Measurements from ENCODE around the gene ARRDC3.
"Not testable (repeated sequence)": the region's sequence is repeated elsewhere in the genome, so short reads cannot be mapped to it uniquely, and the experiment has no call there.

Gene ARRDC3

DNA sequence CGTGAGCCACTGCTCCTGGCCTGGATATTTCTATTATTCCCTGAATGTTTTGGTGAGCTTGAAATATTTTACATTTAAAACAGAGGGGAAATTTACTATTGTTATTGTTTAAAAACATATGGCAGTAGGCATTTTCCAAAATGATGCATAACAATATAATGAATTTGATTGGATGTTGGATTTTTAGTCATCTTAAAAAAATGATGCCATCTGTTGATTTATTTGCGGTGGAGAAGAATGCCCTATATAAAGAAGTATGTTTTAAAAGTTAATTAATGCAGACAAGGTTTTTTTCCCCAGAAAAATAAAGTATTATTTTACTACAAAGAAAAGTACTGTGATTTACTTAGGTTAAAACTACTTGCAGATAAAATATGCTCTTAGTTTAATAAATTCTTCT is 33.4 kb upstream of the ARRDC3 start:
- no peak overlapping the region for H3K4me3 ChIP-seq (ENCODE audit: insufficient read depth, low read depth, low read length, poor library complexity, severe bottlenecking)
- H3K27me3 ChIP-seq (replicated peaks; ENCODE audit: control insufficient read depth, insufficient read depth, low read length, poor library complexity, severe bottlenecking), result no peaks in the 10 kb centered on the region
- H3K9me3 ChIP-seq (ENCODE audit: control insufficient read depth, low read length), result no peaks in the 10 kb centered on the region
- H3K36me3 ChIP-seq (ENCODE audit: control insufficient read depth, insufficient read depth, low read length), result no peaks in the 10 kb centered on the region
- no peak for DNase-seq
- H3K27ac ChIP-seq (ENCODE audit: insufficient read depth, low read length, poor library complexity, severe bottlenecking), result no peak overlapping the region
- H3K4me1 ChIP-seq (ENCODE audit: control insufficient read depth, insufficient read depth, low read length, poor library complexity, severe bottlenecking), result no peaks in the 10 kb centered on the region

DNA sequence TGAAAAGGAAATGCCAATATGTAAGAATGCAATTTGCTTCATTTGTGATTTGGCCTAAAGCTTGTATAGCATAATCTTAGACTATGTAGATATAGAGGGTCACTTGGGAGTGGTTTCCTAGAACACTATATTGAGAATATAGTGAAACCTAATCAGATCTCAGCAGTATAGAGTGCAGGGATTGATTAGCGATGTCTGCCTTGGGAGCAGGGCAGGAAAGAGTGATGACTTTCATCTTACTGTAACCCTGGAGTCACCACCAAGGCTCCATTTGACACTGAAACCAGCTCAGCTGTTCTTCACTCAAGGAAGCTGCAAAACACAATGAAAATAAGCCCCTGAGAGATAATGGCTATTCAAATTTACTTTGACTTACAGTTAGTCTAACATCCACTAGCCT is 26.2 kb upstream of the ARRDC3 start:
- H3K27me3 ChIP-seq (replicated peaks; ENCODE audit: control insufficient read depth, insufficient read depth, low read length, poor library complexity, severe bottlenecking), result no peaks in the 10 kb centered on the region
- no peaks in the 10 kb centered on the region for H3K4me1 ChIP-seq (ENCODE audit: control insufficient read depth, insufficient read depth, low read length, poor library complexity, severe bottlenecking)
- no peaks in the 10 kb centered on the region for H3K36me3 ChIP-seq (ENCODE audit: control insufficient read depth, insufficient read depth, low read length)
- DNase-seq, result no peak
- H3K4me3 ChIP-seq (ENCODE audit: insufficient read depth, low read depth, low read length, poor library complexity, severe bottlenecking), result no peak overlapping the region
- no peak overlapping the region for H3K27ac ChIP-seq (ENCODE audit: insufficient read depth, low read length, poor library complexity, severe bottlenecking)
- no peaks in the 10 kb centered on the region for H3K9me3 ChIP-seq (ENCODE audit: control insufficient read depth, low read length)

- DNase-seq, result no peak
- Histone ChIP-seq H3K9me3 (ENCODE audit: control insufficient read depth, low read length) (no peaks in the 10 kb centered on the region), H3K27me3 (replicated peaks; ENCODE audit: control insufficient read depth, insufficient read depth, low read length, poor library complexity, severe bottlenecking) (no peaks in the 10 kb centered on the region), H3K4me3 (ENCODE audit: insufficient read depth, low read depth, low read length, poor library complexity, severe bottlenecking) (no peak overlapping the region), H3K4me1 (ENCODE audit: control insufficient read depth, insufficient read depth, low read length, poor library complexity, severe bottlenecking) (no peaks in the 10 kb centered on the region), H3K27ac (ENCODE audit: insufficient read depth, low read length, poor library complexity, severe bottlenecking) (no peak overlapping the region), H3K36me3 (ENCODE audit: control insufficient read depth, insufficient read depth, low read length) (no peaks in the 10 kb centered on the region)
Measured at GRCh38 chr5:91408710-91409109, 25.6 kb upstream of the ARRDC3 start.

GRCh38 chr5:91407204-91407603 is 24.1 kb upstream of the ARRDC3 start:
- no peaks in the 10 kb centered on the region for H3K4me1 ChIP-seq (ENCODE audit: control insufficient read depth, insufficient read depth, low read length, poor library complexity, severe bottlenecking)
- H3K9me3 ChIP-seq (ENCODE audit: control insufficient read depth, low read length), result no peaks in the 10 kb centered on the region
- H3K36me3 ChIP-seq (ENCODE audit: control insufficient read depth, insufficient read depth, low read length), result no peaks in the 10 kb centered on the region
- DNase-seq, result no peak
- H3K27me3 ChIP-seq (replicated peaks; ENCODE audit: control insufficient read depth, insufficient read depth, low read length, poor library complexity, severe bottlenecking), result no peaks in the 10 kb centered on the region
- no peak overlapping the region for H3K27ac ChIP-seq (ENCODE audit: insufficient read depth, low read length, poor library complexity, severe bottlenecking)
- H3K4me3 ChIP-seq (ENCODE audit: insufficient read depth, low read depth, low read length, poor library complexity, severe bottlenecking), result no peak overlapping the region

- Histone ChIP-seq H3K36me3 (ENCODE audit: control insufficient read depth, insufficient read depth, low read length) (no peaks in the 10 kb centered on the region), H3K27ac (ENCODE audit: insufficient read depth, low read length, poor library complexity, severe bottlenecking) (no peak overlapping the region), H3K4me3 (ENCODE audit: insufficient read depth, low read depth, low read length, poor library complexity, severe bottlenecking) (no peak overlapping the region), H3K27me3 (replicated peaks; ENCODE audit: control insufficient read depth, insufficient read depth, low read length, poor library complexity, severe bottlenecking) (no peaks in the 10 kb centered on the region), H3K4me1 (ENCODE audit: control insufficient read depth, insufficient read depth, low read length, poor library complexity, severe bottlenecking) (no peaks in the 10 kb centered on the region), H3K9me3 (ENCODE audit: control insufficient read depth, low read length) (no peaks in the 10 kb centered on the region)
- no peak for DNase-seq
Measured at GRCh38 chr5:91403438-91403837, 20.3 kb upstream of the ARRDC3 start.

DNA sequence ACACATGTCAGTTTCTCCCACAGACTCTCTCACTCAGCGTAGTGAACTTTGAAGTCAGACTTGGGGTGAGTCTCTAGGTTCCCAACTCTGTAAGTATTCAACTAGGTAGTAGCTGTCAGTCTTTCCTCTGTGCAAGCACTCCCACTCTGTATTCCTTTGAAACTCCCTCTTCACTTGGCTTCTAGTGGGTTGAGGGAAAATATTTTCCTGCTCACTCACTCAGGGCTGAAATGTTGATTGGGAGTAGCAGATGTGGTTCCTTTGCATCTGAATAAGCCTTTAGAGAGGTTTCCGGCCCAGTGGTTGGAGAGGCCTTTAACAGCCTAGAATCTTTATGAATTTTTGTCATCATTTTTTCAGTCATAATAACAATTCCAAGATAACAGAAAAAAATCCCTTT is 18.1 kb upstream of the ARRDC3 start:
- Histone ChIP-seq H3K4me3 (ENCODE audit: insufficient read depth, low read depth, low read length, poor library complexity, severe bottlenecking) (no peak overlapping the region), H3K4me1 (ENCODE audit: control insufficient read depth, insufficient read depth, low read length, poor library complexity, severe bottlenecking) (no peaks in the 10 kb centered on the region), H3K36me3 (ENCODE audit: control insufficient read depth, insufficient read depth, low read length) (no peaks in the 10 kb centered on the region), H3K27me3 (replicated peaks; ENCODE audit: control insufficient read depth, insufficient read depth, low read length, poor library complexity, severe bottlenecking) (no peaks in the 10 kb centered on the region), H3K9me3 (ENCODE audit: control insufficient read depth, low read length) (no peaks in the 10 kb centered on the region), H3K27ac (ENCODE audit: insufficient read depth, low read length, poor library complexity, severe bottlenecking) (no peak overlapping the region)
- DNase-seq, result no peak

- no peak overlapping the region for H3K27ac ChIP-seq (ENCODE audit: insufficient read depth, low read length, poor library complexity, severe bottlenecking)
- no peaks in the 10 kb centered on the region for H3K27me3 ChIP-seq (replicated peaks; ENCODE audit: control insufficient read depth, insufficient read depth, low read length, poor library complexity, severe bottlenecking)
- H3K4me3 ChIP-seq (ENCODE audit: insufficient read depth, low read depth, low read length, poor library complexity, severe bottlenecking), result no peak overlapping the region
- H3K36me3 ChIP-seq (ENCODE audit: control insufficient read depth, insufficient read depth, low read length), result no peaks in the 10 kb centered on the region
- H3K9me3 ChIP-seq (ENCODE audit: control insufficient read depth, low read length), result no peaks in the 10 kb centered on the region
- no peaks in the 10 kb centered on the region for H3K4me1 ChIP-seq (ENCODE audit: control insufficient read depth, insufficient read depth, low read length, poor library complexity, severe bottlenecking)
- no peak for DNase-seq
Measured at GRCh38 chr5:91397791-91398190, 14.7 kb upstream of the ARRDC3 start.

- Histone ChIP-seq H3K36me3 (ENCODE audit: control insufficient read depth, insufficient read depth, low read length) (no peaks in the 10 kb centered on the region), H3K4me1 (ENCODE audit: control insufficient read depth, insufficient read depth, low read length, poor library complexity, severe bottlenecking) (no peaks in the 10 kb centered on the region), H3K27me3 (replicated peaks; ENCODE audit: control insufficient read depth, insufficient read depth, low read length, poor library complexity, severe bottlenecking) (no peaks in the 10 kb centered on the region), H3K27ac (ENCODE audit: insufficient read depth, low read length, poor library complexity, severe bottlenecking) (no peak overlapping the region), H3K9me3 (ENCODE audit: control insufficient read depth, low read length) (no peaks in the 10 kb centered on the region), H3K4me3 (ENCODE audit: insufficient read depth, low read depth, low read length, poor library complexity, severe bottlenecking) (no peak overlapping the region)
- no peak for DNase-seq
Measured at GRCh38 chr5:91390268-91390667, 7.2 kb upstream of the ARRDC3 start.

- not testable (repeated sequence) for H3K36me3 ChIP-seq (ENCODE audit: control insufficient read depth, insufficient read depth, low read length); DNase-seq; H3K27me3 ChIP-seq (replicated peaks; ENCODE audit: control insufficient read depth, insufficient read depth, low read length, poor library complexity, severe bottlenecking); H3K9me3 ChIP-seq (ENCODE audit: control insufficient read depth, low read length); H3K4me1 ChIP-seq (ENCODE audit: control insufficient read depth, insufficient read depth, low read length, poor library complexity, severe bottlenecking); H3K4me3 ChIP-seq (ENCODE audit: insufficient read depth, low read depth, low read length, poor library complexity, severe bottlenecking); H3K27ac ChIP-seq (ENCODE audit: insufficient read depth, low read length, poor library complexity, severe bottlenecking)
Measured at GRCh38 chr5:91389555-91389954, 6.4 kb upstream of the ARRDC3 start.

- Histone ChIP-seq H3K27me3 (replicated peaks; ENCODE audit: control insufficient read depth, insufficient read depth, low read length, poor library complexity, severe bottlenecking) (no peaks in the 10 kb centered on the region), H3K4me1 (ENCODE audit: control insufficient read depth, insufficient read depth, low read length, poor library complexity, severe bottlenecking) (peaks cover 8% of the 10 kb centered on the region), H3K9me3 (ENCODE audit: control insufficient read depth, low read length) (no peaks in the 10 kb centered on the region), H3K36me3 (ENCODE audit: control insufficient read depth, insufficient read depth, low read length) (no peaks in the 10 kb centered on the region), H3K4me3 (ENCODE audit: insufficient read depth, low read depth, low read length, poor library complexity, severe bottlenecking) (no peak overlapping the region), H3K27ac (ENCODE audit: insufficient read depth, low read length, poor library complexity, severe bottlenecking) (no peak overlapping the region)
- no peak for DNase-seq
Measured at GRCh38 chr5:91388362-91388761, 5.2 kb upstream of the ARRDC3 start.

- DNase-seq, result no peak
- Histone ChIP-seq H3K36me3 (ENCODE audit: control insufficient read depth, insufficient read depth, low read length) (no peaks in the 10 kb centered on the region), H3K4me1 (ENCODE audit: control insufficient read depth, insufficient read depth, low read length, poor library complexity, severe bottlenecking) (peaks cover 8% of the 10 kb centered on the region), H3K9me3 (ENCODE audit: control insufficient read depth, low read length) (no peaks in the 10 kb centered on the region), H3K4me3 (ENCODE audit: insufficient read depth, low read depth, low read length, poor library complexity, severe bottlenecking) (no peak overlapping the region), H3K27me3 (replicated peaks; ENCODE audit: control insufficient read depth, insufficient read depth, low read length, poor library complexity, severe bottlenecking) (no peaks in the 10 kb centered on the region), H3K27ac (ENCODE audit: insufficient read depth, low read length, poor library complexity, severe bottlenecking) (no peak overlapping the region)
Measured at GRCh38 chr5:91386120-91386519, 3.0 kb upstream of the ARRDC3 start.
